SU-DHL-6 (cell line): Measurements from ENCODE around the gene RNF227.

Experiments
- H2AFZ ChIP-seq: fragments of 200-600 bp; sonication (generic); 2 replicates; pipeline ENCODE4 v1.6.1; 2014; ENCODE audit warnings: low read depth, mild to moderate bottlenecking, moderate library complexity, mixed read lengths, antibody characterized with exemption, low read length; ENCODE audit not compliant: severe bottlenecking
- H3F3A ChIP-seq: fragments of 200-600 bp; shearing (Covaris generic); 2 replicates; pipeline ENCODE4 v1.6.0; 2016; ENCODE audit warnings: antibody characterized with exemption, mild to moderate bottlenecking; ENCODE audit not compliant: insufficient read depth
- H3K27ac ChIP-seq: fragments of 200-600 bp; sonication (generic); 2 replicates; pipeline ENCODE4 v1.5.1; 2016; ENCODE audit warnings: low read depth, mild to moderate bottlenecking, low read length, moderate library complexity, mixed read lengths
- H3K27me3 ChIP-seq: fragments of 200-600 bp; sonication (generic), shearing (Covaris generic); 2 replicates; pipeline ENCODE4 v1.6.0; 2014; ENCODE audit warnings: mild to moderate bottlenecking, low read length
- H3K36me3 ChIP-seq: fragments of 200-600 bp; sonication (generic); 2 replicates; pipeline ENCODE4 v1.6.1; 2014; ENCODE audit warnings: mild to moderate bottlenecking, low read length, mixed read lengths
- H3K4me2 ChIP-seq: fragments of 300-600, 200-600 bp; shearing (Covaris generic), sonication (generic); 2 replicates; pipeline ENCODE4 v1.6.0; 2014; ENCODE audit warnings: low read length, low read depth, mild to moderate bottlenecking; ENCODE audit not compliant: poor library complexity, severe bottlenecking
- H3K4me3 ChIP-seq: fragments of 200-600 bp; sonication (generic); 2 replicates; pipeline ENCODE4 v1.5.1; 2014; ENCODE audit warnings: antibody characterized with exemption, low read length, mild to moderate bottlenecking, mixed read lengths; ENCODE audit not compliant: insufficient read depth, poor library complexity, severe bottlenecking
- H3K79me2 ChIP-seq: fragments of 200-600 bp; sonication (generic); 2 replicates; pipeline ENCODE4 v1.6.1; 2014; ENCODE audit warnings: mild to moderate bottlenecking, low read length, moderate library complexity; ENCODE audit not compliant: insufficient read depth
- H3K9ac ChIP-seq: fragments of 200-600 bp; sonication (generic); 2 replicates; pipeline ENCODE4 v1.7.0; 2014; ENCODE audit warnings: mild to moderate bottlenecking, low read length
- H3K9me2 ChIP-seq: fragments of 200-600 bp; sonication (generic); replicated peaks from 2 replicates; pipeline ENCODE4 v1.6.1; 2014; ENCODE audit warnings: low read length; ENCODE audit not compliant: insufficient read depth
- H3K9me3 ChIP-seq: fragments of 200-600 bp; sonication (generic); 2 replicates; pipeline ENCODE4 v1.6.1; 2014; ENCODE audit warnings: low read length, mixed read lengths; ENCODE audit not compliant: insufficient read depth
- H4K20me1 ChIP-seq: fragments of 200-600 bp; sonication (generic); 2 replicates; pipeline ENCODE4 v1.6.1; 2014; ENCODE audit warnings: low read depth, mild to moderate bottlenecking, antibody characterized with exemption, low read length, moderate library complexity, mixed read lengths
- EZH2phosphoT487 ChIP-seq: fragments of 200-600 bp; sonication (generic), shearing (Covaris generic); conservative IDR thresholded peaks from 2 replicates; pipeline ENCODE4 v1.6.1; 2018; ENCODE audit warnings: mild to moderate bottlenecking, antibody characterized with exemption, low read length, moderate library complexity, mixed read lengths
- TF ChIP-seq, protein P1 (sequence below): fragments of 200-600 bp; sonication (generic); IDR thresholded peaks from one replicate; pipeline ENCODE4 v1.5.1; 2017; ENCODE audit warnings: antibody characterized with exemption, mild to moderate bottlenecking, low read length, moderate library complexity; ENCODE audit not compliant: insufficient read depth, poor library complexity, severe bottlenecking

Gene RNF227

DNA sequence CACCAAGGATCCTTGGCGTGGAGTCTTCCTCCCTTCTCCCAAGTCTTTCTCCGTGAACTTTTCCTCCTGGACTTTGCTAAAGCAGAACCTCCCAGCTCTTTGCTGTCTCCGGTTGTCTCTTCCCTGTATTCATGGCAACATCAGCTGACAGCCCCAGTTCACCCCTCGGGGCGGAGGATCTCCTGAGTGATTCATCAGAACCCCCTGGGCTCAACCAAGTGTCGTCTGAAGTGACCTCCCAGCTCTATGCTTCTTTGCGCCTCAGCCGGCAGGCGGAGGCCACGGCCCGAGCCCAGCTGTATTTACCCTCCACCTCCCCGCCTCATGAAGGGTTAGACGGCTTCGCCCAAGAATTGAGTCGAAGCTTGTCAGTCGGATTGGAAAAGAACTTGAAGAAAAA, 16.9 kb upstream of the RNF227 start:
- Histone ChIP-seq H3K79me2 (peaks cover 33% of the 10 kb centered on the region), H3F3A (no peaks in the 10 kb centered on the region), H3K27me3 (no peaks in the 10 kb centered on the region), H4K20me1 (0 out of 2 replicates have a peak, but pooled peaks cover 3% of the 10 kb centered on the region), H3K4me2 (peak overlapping the region; percentile 87), H3K9ac (peak overlapping the region; percentile 89), H3K4me3 (peak overlapping the region; percentile 77), H3K9me3 (no peaks in the 10 kb centered on the region), H3K36me3 (no peaks in the 10 kb centered on the region), H3K9me2 (no peaks in the 10 kb centered on the region), H2AFZ (no peak overlapping the region), H3K27ac (no peak overlapping the region)
- no peak for TF ChIP-seq EZH2phosphoT487
- TF ChIP-seq, protein P1, sequence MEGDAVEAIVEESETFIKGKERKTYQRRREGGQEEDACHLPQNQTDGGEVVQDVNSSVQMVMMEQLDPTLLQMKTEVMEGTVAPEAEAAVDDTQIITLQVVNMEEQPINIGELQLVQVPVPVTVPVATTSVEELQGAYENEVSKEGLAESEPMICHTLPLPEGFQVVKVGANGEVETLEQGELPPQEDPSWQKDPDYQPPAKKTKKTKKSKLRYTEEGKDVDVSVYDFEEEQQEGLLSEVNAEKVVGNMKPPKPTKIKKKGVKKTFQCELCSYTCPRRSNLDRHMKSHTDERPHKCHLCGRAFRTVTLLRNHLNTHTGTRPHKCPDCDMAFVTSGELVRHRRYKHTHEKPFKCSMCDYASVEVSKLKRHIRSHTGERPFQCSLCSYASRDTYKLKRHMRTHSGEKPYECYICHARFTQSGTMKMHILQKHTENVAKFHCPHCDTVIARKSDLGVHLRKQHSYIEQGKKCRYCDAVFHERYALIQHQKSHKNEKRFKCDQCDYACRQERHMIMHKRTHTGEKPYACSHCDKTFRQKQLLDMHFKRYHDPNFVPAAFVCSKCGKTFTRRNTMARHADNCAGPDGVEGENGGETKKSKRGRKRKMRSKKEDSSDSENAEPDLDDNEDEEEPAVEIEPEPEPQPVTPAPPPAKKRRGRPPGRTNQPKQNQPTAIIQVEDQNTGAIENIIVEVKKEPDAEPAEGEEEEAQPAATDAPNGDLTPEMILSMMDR, result no peak

DNA sequence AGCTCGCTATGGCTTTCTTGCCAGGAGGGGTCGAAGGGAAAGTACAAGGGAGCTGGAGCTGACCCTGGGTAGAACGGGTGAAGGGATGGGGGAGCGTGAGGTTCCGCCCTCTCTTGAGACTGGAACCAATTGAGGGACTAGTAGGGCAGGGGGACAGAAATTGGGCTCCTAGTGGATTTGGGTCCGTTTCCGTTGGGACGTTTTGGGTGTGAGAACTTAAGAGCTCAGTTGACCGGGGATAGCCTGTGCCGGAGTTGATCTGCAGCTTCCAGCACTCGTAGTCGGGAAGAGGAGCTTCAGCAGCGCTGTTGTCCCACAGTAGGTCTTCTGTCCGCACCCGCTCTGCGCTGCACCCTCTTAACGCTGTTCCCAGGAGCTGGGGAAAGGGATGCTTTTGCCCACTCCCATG, 16.4 kb upstream of the RNF227 start:
- Histone ChIP-seq H3K36me3 (no peaks in the 10 kb centered on the region), H4K20me1 (0 out of 2 replicates have a peak, but pooled peaks cover 3% of the 10 kb centered on the region), H3F3A (no peaks in the 10 kb centered on the region), H3K4me2 (peak overlapping the region; percentile 87), H3K27me3 (no peaks in the 10 kb centered on the region), H3K4me3 (peak overlapping the region; percentile 77), H3K27ac (peak overlapping the region; percentile 61), H3K9ac (peak overlapping the region; percentile 89), H3K79me2 (peaks cover 33% of the 10 kb centered on the region), H3K9me3 (no peaks in the 10 kb centered on the region), H3K9me2 (no peaks in the 10 kb centered on the region), H2AFZ (peak overlapping the region; percentile 61)
- TF ChIP-seq, protein P1, result no peak
- no peak for TF ChIP-seq EZH2phosphoT487

DNA sequence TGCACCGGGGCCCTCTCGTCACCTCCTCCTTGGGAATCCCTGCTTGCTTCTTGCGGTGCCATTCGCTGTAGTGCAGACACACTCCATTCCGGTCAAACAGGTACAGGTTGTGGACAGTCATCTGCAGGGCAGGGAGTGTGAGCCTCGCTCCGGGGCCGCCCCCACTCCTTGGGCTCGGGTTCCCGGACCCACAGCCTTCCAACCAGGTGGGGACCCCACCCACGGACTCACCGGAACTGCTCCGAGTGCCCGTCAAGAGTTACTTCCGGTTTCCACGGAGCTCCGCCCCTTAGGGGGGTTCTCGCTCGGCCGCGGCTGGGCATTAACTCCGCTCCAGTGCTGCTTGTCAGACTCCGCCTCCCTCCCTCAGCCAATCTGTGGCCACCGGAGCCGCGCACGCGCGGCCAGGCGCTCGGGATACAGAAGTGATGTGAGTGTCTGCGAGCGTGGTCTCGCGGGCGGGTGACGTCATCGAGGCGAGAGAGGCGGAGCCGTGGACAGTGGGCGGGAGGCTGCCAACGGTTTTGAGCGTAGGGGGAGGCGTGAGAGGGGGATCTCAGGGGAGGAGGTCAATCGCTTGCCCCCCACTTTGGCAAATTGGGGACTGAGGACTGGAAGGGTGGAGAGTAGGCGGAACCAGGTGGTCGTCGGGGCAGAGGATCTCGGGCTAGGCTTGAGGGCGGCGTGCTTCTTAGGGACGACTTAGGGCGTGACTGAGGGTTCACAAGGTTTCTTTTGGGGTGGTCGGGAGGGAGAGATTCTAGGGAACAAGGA, 15.8 kb upstream of the RNF227 start, which contains the start of the genes CNTROB and TRAPPC1:
Gene CNTROB, plus strand, starts transcription at position 498 of the 774 bp plus-strand sequence. CDS start 874 bp downstream, outside the sequence.
Gene TRAPPC1, minus strand, starts transcription at position 238 of the 774 bp plus-strand sequence. Its CDS starts 117 bp downstream, at position 121.
- Histone ChIP-seq H3K27ac (peak within 1 kb of the TSS; percentile 61), H3F3A (no peaks in the 10 kb centered on the region), H3K36me3 (no peaks in the 10 kb centered on the region), H3K9me3 (no peaks in the 10 kb centered on the region), H2AFZ (peak within 1 kb of the TSS; percentile 84), H3K4me3 (peak within 1 kb of the TSS; percentile 89), H3K9me2 (no peaks in the 10 kb centered on the region), H3K27me3 (no peaks in the 10 kb centered on the region), H3K79me2 (peaks cover 33% of the 10 kb centered on the region), H4K20me1 (0 out of 2 replicates have a peak, but pooled peaks cover 3% of the 10 kb centered on the region), H3K4me2 (peak within 1 kb of the TSS; percentile 87), H3K9ac (peak within 1 kb of the TSS; percentile 89)
- no peak for TF ChIP-seq EZH2phosphoT487
- TF ChIP-seq, protein P1, result no peak
